K562 (cell line): ENCODE measurements around the gene TNP1. TPM values are rescaled to one million over a fixed set of nuclear protein-coding genes. Genes with fewer than 3 reads are reported as not detected.

Experiments
- ATAC-seq: fragments of 200-7000 bp; cut with Tn5 transposase; 3 replicates; pipeline ENCODE4 v1.9.1; 2020; ENCODE audit warnings: moderate library complexity
- BruUV-seq: library from RNA; stranded (reverse); fragments of 400-500 nt; replicated peaks from 2 replicates; lab custom pipeline; 2021; lab: Mats Ljungman, UMichigan
- CTCF ChIA-PET: fragments of 300-600 bp; formaldehyde crosslinking; extraction: SDS; loops from one replicate; lab custom pipeline; 2021; ENCODE audit warnings: low intra/inter-chr PET ratio; lab: Yijun Ruan, JAX
- POLR2A ChIA-PET: fragments of 300-600, 350-650 bp; sonication (Branson Sonifier 250); formaldehyde crosslinking; extraction: SDS; loops from one replicate; lab custom pipeline; 2021; ENCODE audit warnings: antibody characterized with exemption, inconsistent platforms; lab: Yijun Ruan, JAX
- DNase-seq, 4 experiments: peaks; one replicate each; pipeline versions ENCODE4 v3.0.0 to v3.0.0-alpha.2; 2011 to 2018; ENCODE audit warnings: low spot score in 3 of 4, mixed read lengths in 3 of 4; ENCODE audit errors: extremely low read depth in 1 of 4
- FAIRE-seq: peaks from 2 replicates; lab custom pipeline; 2011; peaks lifted over from hg19 to GRCh38; lab: Jason Lieb, UNC
- H2AFZ ChIP-seq: 2 replicates; pipeline ENCODE4 v1.6.0; 2011; ENCODE audit warnings: low read depth, low read length, control low read depth, inconsistent platforms
- H3K27ac ChIP-seq: fragments of 200-600 bp; 3 replicates; pipeline ENCODE4 v1.8.0; 2011; ENCODE audit warnings: low read depth, mild to moderate bottlenecking, control low read depth, inconsistent platforms, low read length, moderate library complexity, mixed read lengths; ENCODE audit errors: extremely low read depth
- H3K27me3 ChIP-seq, 2 experiments: fragments of 300-600 bp in 1 of 2; 2 replicates in 1 of 2; 3 replicates in 1 of 2; pipeline versions ENCODE4 v1.6.0 to v1.8.0; 2011; ENCODE audit warnings: inconsistent platforms in 2 of 2, low read length in 2 of 2, mild to moderate bottlenecking in 1 of 2, mixed read lengths in 1 of 2, moderate library complexity in 1 of 2; ENCODE audit not compliant: control insufficient read depth in 2 of 2, insufficient read depth in 2 of 2
- H3K36me3 ChIP-seq: fragments of 300-600 bp; 3 replicates; pipeline ENCODE4 v1.8.0; 2011; ENCODE audit warnings: mild to moderate bottlenecking, low read length, inconsistent platforms; ENCODE audit not compliant: control insufficient read depth, insufficient read depth
- H3K4me1 ChIP-seq, 2 experiments: fragments of 200-600 bp in 1 of 2; replicated peaks in 1 of 2; 2 replicates in 1 of 2; 3 replicates in 1 of 2; pipeline versions ENCODE4 v1.5.1 to v1.8.0; 2011; ENCODE audit warnings: inconsistent platforms in 2 of 2, low read length in 2 of 2, mild to moderate bottlenecking in 1 of 2, mixed read lengths in 1 of 2, moderate library complexity in 1 of 2; ENCODE audit not compliant: control insufficient read depth in 2 of 2, insufficient read depth in 2 of 2
- H3K4me2 ChIP-seq: 2 replicates; pipeline ENCODE4 v1.6.1; 2011; ENCODE audit warnings: low read length, control low read depth, inconsistent platforms, mixed read lengths; ENCODE audit not compliant: insufficient read depth
- H3K4me3 ChIP-seq: fragments of 200-600 bp; sonication (generic), shearing (Covaris generic); 2 replicates; pipeline ENCODE4 v1.5.1; 2016; ENCODE audit warnings: control low read depth, inconsistent platforms
- H3K79me2 ChIP-seq: fragments of 200-600 bp; 3 replicates; pipeline ENCODE4 v1.8.0; 2011; ENCODE audit warnings: low read length, inconsistent platforms; ENCODE audit not compliant: control insufficient read depth, insufficient read depth
- H3K9ac ChIP-seq, 2 experiments: 2 replicates each; pipeline versions ENCODE4 v1.6.0 to v1.6.1; 2011; ENCODE audit warnings: low read depth in 2 of 2, low read length in 2 of 2, control low read depth in 1 of 2, inconsistent platforms in 1 of 2, mild to moderate bottlenecking in 1 of 2, mixed read lengths in 1 of 2; ENCODE audit not compliant: insufficient read depth in 1 of 2
- H3K9me1 ChIP-seq: one replicate; pipeline ENCODE4 v1.6.0; 2011; ENCODE audit warnings: inconsistent platforms, mild to moderate bottlenecking, low read length, moderate library complexity; ENCODE audit not compliant: control insufficient read depth, insufficient read depth
- H3K9me3 ChIP-seq: replicated peaks from 2 replicates; pipeline ENCODE4 v1.5.1; 2011; ENCODE audit warnings: low read depth, low read length, inconsistent platforms; ENCODE audit not compliant: control insufficient read depth, insufficient read depth
- H4K20me1 ChIP-seq: replicated peaks from 2 replicates; pipeline ENCODE4 v1.6.1; 2011; ENCODE audit warnings: low read length, inconsistent platforms, mixed read lengths; ENCODE audit not compliant: control insufficient read depth, insufficient read depth
- BACH1 ChIP-seq: fragments of 200-800 bp; sonication (Bioruptor generic); IDR thresholded peaks from 2 replicates; pipeline ENCODE4 v1.6.1; 2016; ENCODE audit warnings: missing genetic modification characterization, missing compliant biosample characterization
- CEBPG ChIP-seq, 3 experiments: fragments of 200-800 bp in 1 of 3; sonication (Bioruptor generic) in 1 of 3; sonication (generic) in 1 of 3; formaldehyde crosslinking in 1 of 3; IDR thresholded peaks in 2 of 3; conservative IDR thresholded peaks in 1 of 3; 2 replicates each; pipeline versions ENCODE4 v1.6.1 to v1.8.0; 2016 to 2022; ENCODE audit warnings: missing compliant biosample characterization in 2 of 3, missing genetic modification characterization in 2 of 3, mild to moderate bottlenecking in 1 of 3, missing genetic modification reagents in 1 of 3
- CSDE1 ChIP-seq, 2 experiments: fragments of 450-650 bp; IDR thresholded peaks; 2 replicates each; pipeline ENCODE4 v1.6.1; 2016; ENCODE audit warnings: mild to moderate bottlenecking in 1 of 2
- DPF2 ChIP-seq: fragments of 450-650 bp; IDR thresholded peaks from 2 replicates; pipeline ENCODE4 v1.6.1; 2016
- FOXM1 ChIP-seq, 2 experiments: fragments of 450-650 bp in 1 of 2; sonication (generic) in 1 of 2; formaldehyde crosslinking in 1 of 2; IDR thresholded peaks; 2 replicates each; pipeline versions ENCODE4 v1.6.1 to v1.9.0; 2017 to 2022; ENCODE audit warnings: low read depth in 2 of 2, mild to moderate bottlenecking in 2 of 2, missing genetic modification reagents in 1 of 2, moderate library complexity in 1 of 2
- KLF13 ChIP-seq: fragments of 450-650 bp; IDR thresholded peaks from 2 replicates; pipeline ENCODE4 v1.6.1; 2016; ENCODE audit warnings: missing genetic modification characterization, low read depth, mild to moderate bottlenecking, missing compliant biosample characterization, moderate library complexity, borderline replicate concordance
- POLR2B ChIP-seq: fragments of 450-650 bp; IDR thresholded peaks from 2 replicates; pipeline ENCODE4 v1.6.1; 2018; ENCODE audit warnings: low read depth; ENCODE audit not compliant: partially characterized antibody
- PRMT5 ChIP-seq: sonication (generic); formaldehyde crosslinking; IDR thresholded peaks from 2 replicates; pipeline ENCODE4 v1.5.0; 2020; ENCODE audit warnings: missing genetic modification reagents
- PTTG1 ChIP-seq: fragments of 450-650 bp; IDR thresholded peaks from 2 replicates; pipeline ENCODE4 v1.6.1; 2016; ENCODE audit warnings: low read depth, mild to moderate bottlenecking, missing genetic modification characterization, missing compliant biosample characterization
- RBM39 ChIP-seq: fragments of 200-400 bp; formaldehyde crosslinking; optimal IDR thresholded peaks from 2 replicates; pipeline ENCODE3; 2018; ENCODE audit warnings: low read depth, low read length
- RFX5 ChIP-seq: IDR thresholded peaks from 2 replicates; pipeline ENCODE4 v1.6.1; 2011; ENCODE audit warnings: low read depth, mild to moderate bottlenecking, improper control_type of control experiment, low read length
- STAG1 ChIP-seq: sonication (generic); formaldehyde crosslinking; IDR thresholded peaks from 2 replicates; pipeline ENCODE4 v1.5.0; 2020; ENCODE audit warnings: missing genetic modification reagents, borderline replicate concordance
- XRCC5 ChIP-seq: fragments of 200-400 bp; formaldehyde crosslinking; IDR thresholded peaks from 2 replicates; pipeline ENCODE4 v1.6.1; 2017; ENCODE audit warnings: low read depth, mild to moderate bottlenecking, low read length
- ZNF316 ChIP-seq: fragments of 450-650 bp; IDR thresholded peaks from 2 replicates; pipeline ENCODE4 v1.6.1; 2016
- ZNF589 ChIP-seq: fragments of 200-800 bp; sonication (Bioruptor generic); IDR thresholded peaks from 2 replicates; pipeline ENCODE4 v1.6.1; 2016; ENCODE audit warnings: low read depth, missing genetic modification characterization, missing compliant biosample characterization
- ZNF696 ChIP-seq: fragments of 250-450 bp; sonication (Bioruptor Pico); conservative IDR thresholded peaks from 2 replicates; pipeline ENCODE4 v1.4.0; 2020; ENCODE audit warnings: mild to moderate bottlenecking, moderate library complexity
- WGBS: fragments of 100-300 bp; shearing (Covaris generic); methylation state at CpG from one replicate; pipeline ENCODE4 v1.1.6; 2016; ENCODE audit warnings: low coverage, mixed read lengths; ENCODE audit not compliant: insufficient coverage; ENCODE audit errors: missing lambda C conversion rate; 5-methylcytosine and 5-hydroxymethylcytosine counted together
- in situ Hi-C: fragments of 300-500 bp; cut with MboI; formaldehyde crosslinking; loops from 4 replicates; pipeline ENCODE4 v1.15.0; 2018; ENCODE audit warnings: inconsistent platforms, mixed read lengths
- intact Hi-C: fragments of 100-400 bp; cut with micrococcal nuclease; formaldehyde crosslinking; loops from 2 replicates; pipeline ENCODE4 v1.14.2; 2022
- polyA plus RNA-seq, 8 experiments: library from polyadenylated mRNA; depleted of rRNA in 4 of 8; stranded (reverse) in 5 of 8; unstranded in 3 of 8; fragments of >200 nt; fragmentation: Nextera tagmentation in 2 of 8; fragmentation: Illumina TruSeq in 1 of 8; extraction: Ambion mirVana in 2 of 8; extraction: Trizol in 1 of 8; gene quantifications; 2 replicates each; pipeline versions ENCODE4 v1.2.1 to v1.2.3, GENCODE V29; 2011 to 2014; ENCODE audit warnings: inconsistent platforms in 1 of 8, missing spikeins in 1 of 8
- total RNA-seq, 7 experiments: library from RNA; depleted of rRNA in 6 of 7; stranded (reverse); fragments of >200 nt in 6 of 7; fragmentation: Illumina TruSeq in 2 of 7; extraction: Trizol in 2 of 7; gene quantifications; 2 replicates each; pipeline versions ENCODE4 v1.2.1 to v1.2.3, GENCODE V29; 2011 to 2021; ENCODE audit warnings: low replicate concordance in 1 of 7
- TF ChIP-seq, protein P1 (sequence below), 2 experiments: fragments of 450-650 bp; conservative IDR thresholded peaks; 2 replicates each; pipeline ENCODE4 v1.6.1; 2017; ENCODE audit warnings: mild to moderate bottlenecking in 2 of 2, moderate library complexity in 2 of 2

The TNP1 gene
- total and polyA plus RNA-seq, 9 of the 15 experiments (the other 6 are each of a cell fraction or from before 2014, with no cell fraction given): not detected

GRCh38 chr2:216888081-216888480 lies 28.2 kb upstream of the TNP1 start:
- no peaks in the 10 kb centered on the region for H3K9me1 ChIP-seq
- H3K4me3 ChIP-seq: no peak overlapping the region
- ATAC-seq (no peak), DNase-seq (no peak), FAIRE-seq (no peak)
- no peaks in the 10 kb centered on the region for H4K20me1 ChIP-seq
- no peaks in the 10 kb centered on the region for H3K9me3 ChIP-seq
- in situ Hi-C loops (no loop called here), intact Hi-C loops (no loop called here)
- H3K9ac ChIP-seq: no peak overlapping the region
- no peak for TF ChIP-seq KLF13 (tag)
- no peak for TF ChIP-seq PTTG1 (tag)
- no peak for TF ChIP-seq CEBPG (CRISPR knock-in tag; IDR thresholded peaks at IDR 0.05)
- TF ChIP-seq CEBPG (tag; conservative IDR thresholded peaks at IDR 0.05 in 1 of 2, IDR thresholded peaks at IDR 0.05 in 1 of 2): no peak
- TF ChIP-seq ZNF696 (CRISPR knock-in tag): no peak
- TF ChIP-seq RFX5: no peak
- TF ChIP-seq STAG1 (CRISPR knock-in tag): no peak
- no peak for TF ChIP-seq XRCC5
- no peak for TF ChIP-seq BACH1 (tag)
- TF ChIP-seq PRMT5 (CRISPR knock-in tag): no peak
- TF ChIP-seq RBM39: no peak
- no peak for TF ChIP-seq ZNF316
- no peak for TF ChIP-seq POLR2B
- no peak for TF ChIP-seq FOXM1 (IDR thresholded peaks at IDR 0.05; ENCODE audit: low read depth)
- TF ChIP-seq FOXM1 (CRISPR knock-in tag; IDR thresholded peaks at IDR 0.05; ENCODE audit: low read depth): no peak
- TF ChIP-seq, protein P1, sequence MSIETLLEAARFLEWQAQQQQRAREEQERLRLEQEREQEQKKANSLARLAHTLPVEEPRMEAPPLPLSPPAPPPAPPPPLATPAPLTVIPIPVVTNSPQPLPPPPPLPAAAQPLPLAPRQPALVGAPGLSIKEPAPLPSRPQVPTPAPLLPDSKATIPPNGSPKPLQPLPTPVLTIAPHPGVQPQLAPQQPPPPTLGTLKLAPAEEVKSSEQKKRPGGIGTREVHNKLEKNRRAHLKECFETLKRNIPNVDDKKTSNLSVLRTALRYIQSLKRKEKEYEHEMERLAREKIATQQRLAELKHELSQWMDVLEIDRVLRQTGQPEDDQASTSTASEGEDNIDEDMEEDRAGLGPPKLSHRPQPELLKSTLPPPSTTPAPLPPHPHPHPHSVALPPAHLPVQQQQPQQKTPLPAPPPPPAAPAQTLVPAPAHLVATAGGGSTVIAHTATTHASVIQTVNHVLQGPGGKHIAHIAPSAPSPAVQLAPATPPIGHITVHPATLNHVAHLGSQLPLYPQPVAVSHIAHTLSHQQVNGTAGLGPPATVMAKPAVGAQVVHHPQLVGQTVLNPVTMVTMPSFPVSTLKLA (conservative IDR thresholded peaks at IDR 0.05): no peak
- TF ChIP-seq DPF2: no peak
- no peak for TF ChIP-seq ZNF589 (CRISPR knock-in tag)
- no peak for TF ChIP-seq CSDE1 (IDR thresholded peaks at IDR 0.05)
- 67% methylated on average over 5 of the region's 5 CpGs for WGBS
- ChIA-PET POLR2A (no interaction called here), CTCF (no interaction called here)
- H3K4me2 ChIP-seq: no peak overlapping the region
- H3K79me2 ChIP-seq: no peaks in the 10 kb centered on the region
- H3K27ac ChIP-seq: no peak overlapping the region
- no peaks in the 10 kb centered on the region for H3K36me3 ChIP-seq
- H3K4me1 ChIP-seq: peaks cover 21 to 23% of the 10 kb centered on the region in 2 experiments
- no TSS peak for BruUV-seq
- no peak overlapping the region for H2AFZ ChIP-seq
- no peaks in the 10 kb centered on the region for H3K27me3 ChIP-seq
